A673 (cell line): Measurements from ENCODE around the gene HSP90AB1. TPM values are rescaled to one million over a fixed set of nuclear protein-coding genes. Genes with fewer than 3 reads are reported as not detected.

ENCODE experiments used
- BruUV-seq: library from RNA; stranded (reverse); fragments of 400-500 nt; replicated peaks from 2 replicates; lab custom pipeline; 2021; lab: Mats Ljungman, UMichigan
- CTCF ChIA-PET: fragments of 300-600 bp; sonication (Branson Sonifier 250); formaldehyde crosslinking; loops from one replicate; lab custom pipeline; 2022; ENCODE audit warnings: antibody characterized with exemption; lab: Charles Lee
- POLR2A ChIA-PET: fragments of 300-600 bp; sonication (Branson Sonifier 250); formaldehyde crosslinking; loops from one replicate; lab custom pipeline; 2022; ENCODE audit warnings: antibody characterized with exemption; ENCODE audit not compliant: low non-redundant PET; lab: Charles Lee
- DNase-seq: peaks from one replicate; pipeline ENCODE4 v3.0.0-alpha.2; 2015; ENCODE audit warnings: low spot score
- H3K27ac ChIP-seq: fragments of 200-600 bp; sonication (generic); 2 replicates; pipeline ENCODE4 v1.5.1; 2016; ENCODE audit warnings: mixed run types, low read depth, mild to moderate bottlenecking, mixed read lengths, antibody characterized with exemption, low read length; ENCODE audit not compliant: poor library complexity, severe bottlenecking
- H3K27me3 ChIP-seq: fragments of 200-600 bp; sonication (generic); replicated peaks from 2 replicates; pipeline ENCODE4 v1.6.1; 2017; ENCODE audit warnings: mixed run types, low read depth, mild to moderate bottlenecking, mixed read lengths, antibody characterized with exemption, low read length; ENCODE audit not compliant: insufficient read depth, poor library complexity
- H3K36me3 ChIP-seq: fragments of 200-600 bp; sonication (generic); 2 replicates; pipeline ENCODE4 v1.6.1; 2016; ENCODE audit warnings: mixed run types, mild to moderate bottlenecking, mixed read lengths, antibody characterized with exemption, low read length; ENCODE audit not compliant: insufficient read depth, poor library complexity, severe bottlenecking
- H3K4me1 ChIP-seq: fragments of 200-600 bp; sonication (generic); 2 replicates; pipeline ENCODE4 v1.6.1; 2017; ENCODE audit warnings: mixed run types, mild to moderate bottlenecking, mixed read lengths, antibody characterized with exemption, low read length; ENCODE audit not compliant: insufficient read depth, poor library complexity, severe bottlenecking
- H3K4me3 ChIP-seq: fragments of 200-600 bp; sonication (generic); 2 replicates; pipeline ENCODE4 v1.5.1; 2016; ENCODE audit warnings: low read depth, mixed run types, mild to moderate bottlenecking, mixed read lengths, low read length; ENCODE audit not compliant: poor library complexity, severe bottlenecking
- H3K9me3 ChIP-seq: fragments of 200-600 bp; sonication (generic); 2 replicates; pipeline ENCODE4 v1.6.1; 2016; ENCODE audit warnings: mixed run types, low read depth, mild to moderate bottlenecking, mixed read lengths, antibody characterized with exemption, low read length; ENCODE audit not compliant: poor library complexity, severe bottlenecking
- CTCF ChIP-seq: fragments of 300-800, 200-600 bp; sonication (generic); conservative IDR thresholded peaks from 2 replicates; pipeline ENCODE4 v1.5.1; 2017; ENCODE audit warnings: low read depth, mild to moderate bottlenecking, antibody characterized with exemption, low read length, moderate library complexity, mixed read lengths
- EZH2 ChIP-seq: fragments of 200-600 bp; sonication (generic); IDR thresholded peaks from 2 replicates; pipeline ENCODE4 v1.6.1; 2017; ENCODE audit warnings: borderline replicate concordance, low read depth, mild to moderate bottlenecking, mixed read lengths, antibody characterized with exemption, low read length; ENCODE audit not compliant: poor library complexity, severe bottlenecking
- intact Hi-C: fragments of 100-400 bp; cut with micrococcal nuclease; formaldehyde crosslinking; loops from one replicate; pipeline ENCODE4 v1.10.0; 2022; ENCODE audit not compliant: unreplicated experiment
- total RNA-seq: library from RNA; stranded (reverse); gene quantifications from 2 replicates; pipeline ENCODE4 v1.2.3, GENCODE V29; 2021

Gene HSP90AB1
- total RNA-seq, 1 experiment from 2014 or later, result 1,581 TPM

GRCh38 chr6:44278774-44279697, 32.1 kb downstream of the HSP90AB1 start:
- no peak overlapping the region for H3K4me3 ChIP-seq
- intact Hi-C loops, result no loop called here
- CTCF ChIA-PET, result interaction anchor here (0.5 to 0.7 kb wide), 3 partner anchors 11 to 64 kb away, joined by 3 to 9 read pairs (median 3); no protein-coding TSS in a partner anchor

GRCh38 chr6:44284121-44284520, 37.2 kb downstream of the HSP90AB1 start:
- peaks cover 19% of the 10 kb centered on the region for H3K27me3 ChIP-seq
- CTCF ChIA-PET, result no interaction called here

More at GRCh38 chr6:44278774-44279697, 32.1 kb downstream of the HSP90AB1 start:
- Histone ChIP-seq H3K27me3 (peaks cover 4% of the 10 kb centered on the region), H3K4me1 (peaks cover 6% of the 10 kb centered on the region), H3K9me3 (no peaks in the 10 kb centered on the region), H3K36me3 (no peaks in the 10 kb centered on the region), H3K27ac (no peak overlapping the region)
- POLR2A ChIA-PET, result interaction anchor here (0.6 kb wide), 1 partner anchor 135 kb away, joined by 4 read pairs; no protein-coding TSS in a partner anchor
- TF ChIP-seq EZH2, result no peak
- TF ChIP-seq CTCF, result no peak
- TSS peak; percentile 27 for BruUV-seq
- peak; percentile 77 for DNase-seq

GRCh38 chr6:44284867-44285266, 38.0 kb downstream of the HSP90AB1 start:
- H3K36me3 ChIP-seq, result no peaks in the 10 kb centered on the region
- CTCF ChIA-PET, result no interaction called here
- H3K27ac ChIP-seq, result no peak overlapping the region
- no TSS peak for BruUV-seq
- no peaks in the 10 kb centered on the region for H3K4me1 ChIP-seq
- DNase-seq, result no peak
- H3K9me3 ChIP-seq, result no peaks in the 10 kb centered on the region
- intact Hi-C loops, result no loop called here
- POLR2A ChIA-PET, result no interaction called here
- TF ChIP-seq EZH2 (no peak), CTCF (no peak)
- no peak overlapping the region for H3K4me3 ChIP-seq
- peaks cover 26% of the 10 kb centered on the region for H3K27me3 ChIP-seq

More at GRCh38 chr6:44284121-44284520, 37.2 kb downstream of the HSP90AB1 start:
- Histone ChIP-seq H3K4me1 (peaks cover 1% of the 10 kb centered on the region), H3K9me3 (no peaks in the 10 kb centered on the region), H3K4me3 (no peak overlapping the region), H3K36me3 (no peaks in the 10 kb centered on the region), H3K27ac (no peak overlapping the region)
- DNase-seq, result no peak
- intact Hi-C loops, result no loop called here
- TF ChIP-seq CTCF (no peak), EZH2 (no peak)
- POLR2A ChIA-PET, result interaction anchor here (0.6 kb wide), 1 partner anchor 850 kb away, joined by 4 read pairs; no protein-coding TSS in a partner anchor
- BruUV-seq, result no TSS peak
